ENCODE results near the gene LTB4R2.
A peak's percentile ranks its signal among the peaks of the same experiment; 100 is the strongest.

The LTB4R2 gene

DNA sequence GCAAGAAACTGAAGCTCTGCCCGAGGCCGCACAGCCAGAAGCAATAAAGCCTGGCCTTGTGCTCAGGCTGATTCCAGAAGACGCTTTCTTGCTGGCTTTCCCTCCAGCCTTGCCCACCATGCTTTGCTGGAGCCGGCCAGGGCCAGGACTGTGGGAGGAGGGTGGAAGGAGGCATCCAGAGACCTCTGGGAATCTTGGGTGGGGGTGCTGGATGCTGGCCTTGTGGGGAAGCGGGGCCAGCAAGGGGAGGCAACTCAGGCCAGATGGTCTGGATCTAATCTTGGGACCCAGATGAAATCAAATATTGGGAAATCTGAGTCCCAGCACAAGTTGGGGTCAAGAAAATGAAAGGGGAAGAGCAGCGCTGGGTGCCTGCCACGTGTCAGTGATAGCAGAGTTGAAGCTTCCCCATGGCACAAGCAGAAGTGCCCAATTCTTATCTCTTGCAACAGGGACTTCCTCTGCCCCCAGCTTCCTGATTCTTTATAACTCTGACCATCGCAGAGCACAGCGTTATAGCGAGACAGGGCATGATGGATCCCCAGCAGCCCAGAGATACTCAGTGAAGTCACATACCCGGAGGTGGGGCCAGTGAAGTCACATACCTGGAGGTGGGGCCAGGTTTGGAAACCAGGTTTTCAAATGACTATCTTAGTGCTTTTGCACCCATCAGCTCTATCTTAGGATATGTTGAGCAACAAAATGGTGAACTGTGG, 32.2 kb upstream of the LTB4R2 start:
- no peak for DNase-seq (ENCODE audit: low spot score)

GRCh38 chr14:24278424-24278823, 31.5 kb upstream of the LTB4R2 start:
- DNase-seq (ENCODE audit: low spot score) = no peak

- DNase-seq (ENCODE audit: low spot score) = no peak
Measured at GRCh38 chr14:24279301-24280186, 30.4 kb upstream of the LTB4R2 start.

- no peak for DNase-seq (ENCODE audit: low spot score)
Measured at GRCh38 chr14:24280797-24281460, 29.0 kb upstream of the LTB4R2 start.

DNA sequence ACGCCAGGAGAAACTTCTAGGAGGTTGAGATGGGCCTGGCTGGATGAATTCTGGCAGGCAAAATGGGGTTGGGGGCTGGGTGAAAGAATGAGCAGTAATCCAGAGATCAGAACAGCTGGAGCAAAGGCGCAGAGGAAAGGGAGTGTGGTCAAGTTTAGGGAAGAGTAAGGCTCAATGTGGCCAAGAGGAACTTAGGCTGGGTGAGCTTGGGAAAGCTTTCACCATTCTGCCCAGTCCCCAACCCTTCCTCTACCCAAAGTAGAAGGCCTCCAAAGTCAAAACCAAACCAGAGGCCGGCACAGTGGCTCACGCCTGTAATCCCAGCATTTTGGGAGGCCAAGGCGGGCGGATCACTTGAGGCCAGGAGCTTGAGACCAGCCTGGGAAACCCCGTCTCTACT, 28.3 kb upstream of the LTB4R2 start:
- no peak for DNase-seq (ENCODE audit: low spot score)

DNA sequence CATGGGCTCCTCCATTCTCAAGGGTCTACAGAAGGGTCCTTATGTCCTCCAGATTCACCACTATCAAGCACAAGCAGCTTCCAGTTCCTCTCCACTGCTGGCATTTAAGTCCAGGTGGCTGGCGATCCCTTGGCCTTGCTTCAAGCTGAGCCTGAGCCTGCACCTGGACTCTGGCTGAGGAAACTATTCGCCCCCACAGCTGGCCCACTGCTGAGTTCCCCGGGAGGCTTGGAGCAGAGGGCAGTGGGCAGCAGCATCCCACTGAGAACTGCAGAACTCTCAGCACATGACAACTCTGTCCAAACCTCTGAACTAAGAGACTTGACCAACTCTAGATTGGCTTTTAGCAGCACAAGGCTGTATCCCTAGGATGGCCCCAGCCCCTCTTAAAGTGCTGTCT, 27.2 kb upstream of the LTB4R2 start:
- DNase-seq (ENCODE audit: low spot score) = no peak

- DNase-seq (ENCODE audit: low spot score) = no peak
Measured at GRCh38 chr14:24283796-24284460, 26.0 kb upstream of the LTB4R2 start.

- DNase-seq (ENCODE audit: low spot score) = no peak
Measured at GRCh38 chr14:24284501-24285035, 25.4 kb upstream of the LTB4R2 start.

GRCh38 chr14:24285351-24285750, 24.6 kb upstream of the LTB4R2 start:
- DNase-seq (ENCODE audit: low spot score) = no peak

- no peak for DNase-seq (ENCODE audit: low spot score)
Measured at GRCh38 chr14:24286996-24287395, 22.9 kb upstream of the LTB4R2 start.

DNA sequence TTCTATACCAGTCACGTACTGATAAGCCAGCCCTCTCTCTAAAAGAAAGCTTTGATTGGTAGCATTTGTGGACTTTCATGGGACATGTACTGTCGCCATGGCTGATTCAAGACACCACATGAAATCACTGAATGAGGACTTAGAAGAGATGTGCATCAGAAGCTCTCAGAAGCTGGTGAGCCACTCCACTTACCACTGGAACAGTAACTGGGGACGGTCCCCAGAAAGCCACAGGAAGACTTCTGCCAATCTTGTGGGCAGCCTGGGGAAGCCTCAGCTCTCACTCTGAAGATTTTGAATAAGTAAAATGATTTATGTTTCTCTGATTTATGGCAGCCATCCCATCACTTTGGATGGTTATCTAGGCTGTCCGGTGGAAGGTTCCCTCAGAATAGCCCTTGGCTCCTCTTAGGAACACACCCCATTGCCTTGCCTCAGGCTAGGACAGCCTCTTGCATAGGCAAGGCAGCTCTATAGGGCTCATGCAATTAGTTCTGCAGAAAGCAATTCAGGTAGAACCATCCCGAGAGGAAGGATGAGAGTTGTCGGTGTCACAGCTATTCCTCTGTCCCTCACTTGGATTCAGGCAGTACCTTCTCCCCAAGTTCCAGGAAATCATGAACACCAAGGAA, 20.2 kb upstream of the LTB4R2 start:
- DNase-seq (ENCODE audit: low spot score) = no peak

GRCh38 chr14:24290746-24291145, 19.2 kb upstream of the LTB4R2 start:
- DNase-seq (ENCODE audit: low spot score) = no peak

DNA sequence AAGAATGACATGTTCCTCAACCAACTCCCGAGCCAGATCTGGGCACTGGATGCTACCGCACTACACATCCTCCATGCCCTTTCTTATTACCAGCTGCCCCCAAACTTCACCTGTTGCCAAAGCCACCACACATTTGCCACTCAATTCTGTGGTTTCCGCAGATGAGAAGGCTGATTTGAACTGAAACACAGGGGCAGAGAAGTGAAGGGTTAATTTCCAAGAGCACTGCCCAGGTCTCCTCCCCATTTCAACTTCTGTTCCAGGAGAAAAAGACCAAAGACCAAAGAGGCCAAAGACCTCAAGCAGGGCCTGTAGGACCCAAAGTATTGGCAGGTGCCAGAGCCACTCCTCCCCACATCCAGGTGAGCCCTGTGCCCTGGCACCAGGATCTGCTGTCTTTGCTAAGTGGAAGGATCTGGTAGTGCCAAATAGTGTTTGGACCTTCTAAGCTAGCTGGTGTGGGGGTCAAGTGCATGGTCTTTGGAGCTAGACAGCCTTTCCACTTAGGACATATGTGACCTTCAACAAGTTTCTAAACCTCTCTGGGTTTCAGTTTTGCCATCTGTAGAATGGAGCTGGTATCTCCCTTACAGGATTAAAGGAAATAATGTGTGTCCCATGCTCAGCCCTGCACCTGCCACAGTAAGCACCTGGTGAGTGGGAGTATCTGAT, 18.4 kb upstream of the LTB4R2 start:
- DNase-seq (ENCODE audit: low spot score) = no peak

GRCh38 chr14:24292118-24292807, 17.7 kb upstream of the LTB4R2 start:
- DNase-seq (ENCODE audit: low spot score) = no peak

DNA sequence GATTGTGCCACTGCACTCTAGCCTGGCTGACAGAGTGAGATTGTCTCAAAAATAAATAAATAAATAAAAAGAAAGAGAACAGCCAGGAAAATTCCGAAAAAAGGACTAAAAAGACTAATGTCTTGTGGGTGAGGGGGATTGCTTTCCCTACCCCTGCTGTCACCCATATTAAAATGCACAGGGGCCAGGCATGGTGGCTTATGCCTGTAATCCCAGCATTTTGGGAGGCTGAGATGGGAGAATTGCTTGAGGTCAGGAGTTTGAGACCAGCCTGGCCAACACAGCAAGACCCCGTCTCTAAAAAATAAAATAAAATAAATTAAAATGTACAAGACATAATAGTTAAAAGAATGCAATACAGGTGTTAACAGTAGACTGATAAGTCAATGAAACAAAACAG, 16.4 kb upstream of the LTB4R2 start:
- DNase-seq (ENCODE audit: low spot score) = no peak

GRCh38 chr14:24296341-24297157, 13.4 kb upstream of the LTB4R2 start:
- DNase-seq (ENCODE audit: low spot score) = peak; percentile 76

DNA sequence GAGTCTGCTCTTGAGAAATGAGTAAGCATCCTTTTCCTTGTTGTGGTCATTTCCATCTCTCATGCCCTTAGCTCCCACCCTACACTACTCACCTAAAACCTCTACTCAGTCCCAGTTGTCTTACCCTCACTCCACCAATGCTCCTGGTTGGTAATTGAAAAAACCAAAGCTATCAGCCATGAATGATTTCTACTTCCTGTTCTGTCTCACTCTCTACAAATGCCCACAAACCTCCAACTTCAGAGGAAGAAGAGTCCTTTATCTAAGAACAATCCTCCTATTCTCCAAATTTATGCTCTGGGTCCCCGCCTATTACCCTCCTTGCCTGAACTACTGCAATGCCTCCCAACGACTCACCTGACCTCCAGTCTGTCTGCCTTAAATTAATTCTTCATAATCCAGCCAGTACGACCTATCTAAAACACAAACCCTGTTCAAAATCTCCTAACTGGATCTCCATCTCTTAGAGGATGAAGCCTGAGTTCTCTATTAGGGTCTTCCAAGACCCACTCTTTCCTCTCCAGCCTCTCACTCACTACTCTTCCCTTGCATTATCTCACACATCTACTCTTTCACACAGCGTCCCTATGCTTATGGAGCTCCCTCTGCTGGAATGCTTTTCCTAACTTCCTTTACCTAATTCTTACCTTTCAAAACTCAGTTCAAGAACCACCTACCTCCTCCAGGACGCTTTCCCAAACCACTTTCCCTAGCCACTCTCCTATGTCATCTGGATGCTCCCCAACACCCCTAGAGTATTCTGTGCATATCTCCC, 12.6 kb upstream of the LTB4R2 start:
- DNase-seq (ENCODE audit: low spot score) = peak; percentile 52

DNA sequence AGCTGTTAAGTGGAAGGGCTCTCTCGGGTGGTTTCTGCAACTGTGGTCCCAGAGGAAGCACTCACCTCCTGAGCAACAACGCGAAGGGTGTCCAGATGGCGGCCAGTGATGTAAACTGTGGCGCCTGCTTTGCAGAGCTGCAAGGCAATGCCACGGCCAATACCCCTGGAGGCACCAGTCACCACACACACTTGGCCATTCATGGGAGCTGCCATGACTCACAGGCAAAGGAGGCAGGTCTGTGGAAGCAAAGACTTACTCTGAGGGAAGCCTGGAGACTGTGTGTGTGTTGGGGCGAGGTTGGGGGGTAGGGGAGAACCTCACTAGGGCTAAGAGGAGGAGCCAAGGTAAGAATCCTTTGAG, 11.1 kb upstream of the LTB4R2 start:
- no peak for DNase-seq (ENCODE audit: low spot score)
